Measurements from ENCODE around the gene NFIX.

The NFIX gene

DNA sequence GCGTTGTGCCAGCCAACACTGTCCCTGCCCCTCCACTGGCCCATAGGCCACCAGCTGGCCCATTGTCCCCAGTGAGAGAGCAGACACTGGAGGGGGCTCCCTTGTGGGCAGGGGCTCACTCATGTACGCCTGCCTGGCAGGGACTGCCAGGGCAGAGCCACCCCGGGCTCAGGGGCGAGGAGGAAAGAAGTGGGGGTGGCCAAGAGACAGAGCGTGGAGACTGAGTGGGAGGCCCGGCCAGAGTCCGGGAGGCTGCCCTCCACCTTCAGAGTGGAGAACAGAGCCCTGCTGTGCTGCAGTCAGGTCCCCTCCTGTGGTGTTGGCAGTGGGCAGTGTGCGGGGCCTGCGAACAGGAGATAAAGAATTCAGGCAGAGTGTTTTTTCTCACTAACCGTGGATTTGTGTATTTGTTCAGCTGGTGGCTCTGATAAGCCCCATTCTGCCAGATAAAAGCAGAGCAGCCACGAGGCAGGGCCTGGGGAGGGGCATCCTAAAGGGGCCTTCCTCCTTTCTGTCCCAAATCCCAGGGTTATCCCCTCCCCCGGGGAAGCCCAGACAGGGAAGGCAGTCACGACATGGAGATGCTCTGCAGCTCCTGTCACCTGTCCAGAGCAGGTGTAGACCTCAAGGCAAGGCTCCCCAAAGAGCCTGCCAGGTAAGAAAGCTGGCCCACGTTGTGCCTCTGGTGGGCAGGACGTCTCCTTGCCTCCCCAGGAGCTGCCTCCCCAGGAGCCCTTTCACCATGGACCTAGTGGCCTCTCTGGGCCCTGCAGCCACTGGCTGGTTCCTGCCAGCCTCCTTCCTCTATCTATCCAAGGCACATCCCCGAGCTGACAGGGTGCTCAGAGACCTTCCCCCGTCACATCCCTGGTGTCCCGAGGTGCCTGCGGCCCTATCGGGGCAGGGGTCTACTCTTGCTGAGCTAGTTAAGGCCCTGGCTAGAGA is 74.4 kb downstream of the NFIX start:
- Mint-ChIP-seq H3K36me3 (no peaks in the 10 kb centered on the region), H3K9me3 (no peaks in the 10 kb centered on the region), H3K4me1 (no peaks in the 10 kb centered on the region), H3K4me3 (no peak overlapping the region), H3K27ac (no peak overlapping the region)
- no peak for ATAC-seq
- no peak for DNase-seq (ENCODE audit: low spot score in 2 of 2)

DNA sequence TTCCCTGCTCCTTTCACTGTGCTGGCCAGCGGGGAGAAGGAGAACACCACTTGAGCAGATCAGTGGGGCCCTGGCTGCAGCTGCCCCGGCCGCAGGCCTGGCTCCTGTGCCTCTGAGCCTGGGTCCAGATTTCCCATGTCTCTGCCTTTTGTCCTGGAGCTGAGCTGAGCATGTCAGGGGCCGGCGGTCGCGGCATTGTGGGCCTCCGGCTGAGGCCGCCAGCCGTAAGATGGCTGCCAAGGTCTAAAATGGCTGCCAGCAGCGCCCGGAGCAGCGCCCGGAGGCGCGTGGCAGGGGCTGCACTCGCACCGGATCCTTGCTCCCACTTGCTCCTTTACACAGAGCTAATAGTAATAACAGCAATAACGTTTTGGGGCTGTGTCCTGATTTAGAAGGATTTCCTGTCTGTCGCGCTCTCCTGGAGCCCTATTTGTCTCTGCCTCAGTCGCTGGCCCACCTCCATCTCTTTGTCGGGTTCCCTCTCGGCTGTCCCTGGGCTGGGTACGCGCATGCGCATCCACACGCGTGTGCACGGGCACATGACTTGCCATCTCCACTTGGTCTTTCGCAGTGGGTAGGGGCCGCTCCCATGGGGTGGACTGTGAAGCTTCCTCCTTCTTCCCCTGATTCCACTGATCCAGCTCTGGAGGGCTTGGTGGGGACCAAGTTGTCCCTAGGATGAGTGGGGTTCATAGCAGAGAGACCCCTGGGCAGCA is 75.3 kb downstream of the NFIX start:
- ATAC-seq (no peak), DNase-seq (ENCODE audit: low spot score in 2 of 2) (no peak)
- no peaks in the 10 kb centered on the region for H3K4me1 Mint-ChIP-seq
- H3K36me3 Mint-ChIP-seq: no peaks in the 10 kb centered on the region
- no peak overlapping the region for H3K4me3 Mint-ChIP-seq
- H3K27ac Mint-ChIP-seq: no peak overlapping the region
- H3K9me3 Mint-ChIP-seq: no peaks in the 10 kb centered on the region

DNA sequence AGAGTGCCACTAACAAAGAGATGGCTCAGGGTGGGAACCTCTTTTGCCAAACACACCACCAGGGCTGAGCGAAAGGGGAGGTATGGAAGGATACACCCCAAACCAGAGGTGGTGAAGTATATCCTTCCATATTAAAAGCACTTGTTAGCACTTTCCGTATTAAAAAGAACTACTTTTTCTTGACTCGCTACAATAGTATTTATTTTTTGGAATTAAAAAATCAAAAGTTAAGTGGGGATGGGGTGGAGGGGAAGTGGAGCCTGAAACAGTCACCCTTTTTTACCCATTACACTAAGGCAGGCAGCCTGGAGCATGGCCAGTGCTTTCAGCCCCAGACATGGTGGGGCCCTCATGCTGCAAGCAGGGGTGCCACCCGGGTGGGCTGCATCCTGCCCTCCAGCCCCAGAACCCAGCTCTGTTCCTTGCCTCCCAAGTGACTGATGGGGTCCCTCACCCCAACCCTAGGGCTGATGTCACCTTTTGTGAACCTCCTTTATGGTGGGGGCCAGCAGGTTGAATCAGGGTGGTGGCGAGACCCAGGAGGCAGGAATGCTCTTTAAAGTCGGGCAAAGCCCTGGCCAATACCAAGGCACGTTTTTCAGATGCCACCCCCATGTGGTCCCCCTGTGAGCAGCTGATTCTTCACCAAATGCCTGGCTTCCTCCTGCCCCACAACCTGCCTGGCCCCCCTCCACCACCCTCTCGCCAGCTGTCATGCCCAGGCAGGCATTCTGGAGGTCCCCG is 76.3 kb downstream of the NFIX start:
- no peaks in the 10 kb centered on the region for H3K36me3 Mint-ChIP-seq
- no peaks in the 10 kb centered on the region for H3K9me3 Mint-ChIP-seq
- ATAC-seq (no peak), DNase-seq (ENCODE audit: low spot score in 2 of 2) (no peak)
- H3K4me1 Mint-ChIP-seq: no peaks in the 10 kb centered on the region
- H3K27ac Mint-ChIP-seq: no peak overlapping the region
- H3K4me3 Mint-ChIP-seq: no peak overlapping the region

DNA sequence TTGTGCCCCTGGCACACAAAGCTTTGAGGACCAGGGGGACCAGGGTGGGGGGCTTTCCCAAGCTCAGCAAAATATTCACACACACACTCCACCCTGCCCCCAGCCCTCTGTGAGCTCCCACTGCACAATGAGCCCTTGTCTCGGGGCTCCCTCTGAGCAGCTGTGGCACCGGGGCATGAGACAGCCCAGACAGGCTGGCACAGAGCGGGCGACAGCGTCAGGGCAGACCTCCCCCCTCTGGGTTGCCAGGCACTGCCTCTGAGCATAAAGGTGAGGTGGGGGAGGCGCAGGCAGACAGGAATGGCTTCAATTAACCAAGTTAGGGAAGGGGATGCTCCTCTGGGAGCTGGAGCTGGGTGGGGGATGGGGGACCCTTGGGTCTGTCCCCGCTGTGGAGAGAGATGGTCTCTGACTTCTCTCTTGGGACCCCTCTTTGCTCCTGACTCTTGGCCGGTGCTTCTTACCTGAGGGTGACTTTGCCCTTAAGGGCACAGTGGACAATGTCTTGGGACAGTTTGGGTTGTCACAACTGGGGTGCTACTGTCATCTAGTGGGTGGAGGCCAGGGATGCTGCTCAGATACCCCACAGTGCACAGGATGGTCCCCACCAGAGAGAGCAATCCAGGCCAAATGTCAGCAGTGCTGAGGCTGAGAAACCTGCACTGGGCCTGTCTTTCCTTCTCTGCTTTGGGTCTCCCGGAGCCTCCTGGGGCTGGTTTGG is 77.1 kb downstream of the NFIX start:
- no peak overlapping the region for H3K27ac Mint-ChIP-seq
- H3K4me1 Mint-ChIP-seq: no peaks in the 10 kb centered on the region
- H3K4me3 Mint-ChIP-seq: no peak overlapping the region
- H3K36me3 Mint-ChIP-seq: no peaks in the 10 kb centered on the region
- DNase-seq (ENCODE audit: low spot score in 2 of 2) (no peak), ATAC-seq (no peak)
- H3K9me3 Mint-ChIP-seq: no peaks in the 10 kb centered on the region

DNA sequence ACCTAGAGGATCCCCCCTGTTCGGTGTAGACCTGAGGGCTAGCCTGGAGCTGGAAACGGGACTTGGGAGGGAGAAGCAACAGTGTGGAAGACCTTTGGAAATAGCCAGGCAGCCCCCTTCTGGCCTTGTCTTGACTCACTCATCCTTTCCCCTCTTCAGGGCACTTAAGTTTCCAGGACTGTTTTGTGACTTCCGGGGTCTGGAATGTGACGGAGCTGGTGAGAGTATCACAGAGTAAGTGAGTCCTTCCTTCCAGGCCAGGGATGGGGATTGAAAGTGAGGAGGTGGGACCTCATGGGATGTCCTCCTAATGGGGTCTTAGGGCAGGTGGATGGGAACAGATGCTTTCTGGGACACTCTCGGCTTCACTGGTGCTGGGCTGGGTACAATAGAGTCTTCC is 78.0 kb downstream of the NFIX start:
- H3K4me1 Mint-ChIP-seq: no peaks in the 10 kb centered on the region
- H3K27ac Mint-ChIP-seq: no peak overlapping the region
- DNase-seq (ENCODE audit: low spot score in 2 of 2) (no peak), ATAC-seq (no peak)
- H3K9me3 Mint-ChIP-seq: no peaks in the 10 kb centered on the region
- H3K36me3 Mint-ChIP-seq: no peaks in the 10 kb centered on the region
- no peak overlapping the region for H3K4me3 Mint-ChIP-seq

DNA sequence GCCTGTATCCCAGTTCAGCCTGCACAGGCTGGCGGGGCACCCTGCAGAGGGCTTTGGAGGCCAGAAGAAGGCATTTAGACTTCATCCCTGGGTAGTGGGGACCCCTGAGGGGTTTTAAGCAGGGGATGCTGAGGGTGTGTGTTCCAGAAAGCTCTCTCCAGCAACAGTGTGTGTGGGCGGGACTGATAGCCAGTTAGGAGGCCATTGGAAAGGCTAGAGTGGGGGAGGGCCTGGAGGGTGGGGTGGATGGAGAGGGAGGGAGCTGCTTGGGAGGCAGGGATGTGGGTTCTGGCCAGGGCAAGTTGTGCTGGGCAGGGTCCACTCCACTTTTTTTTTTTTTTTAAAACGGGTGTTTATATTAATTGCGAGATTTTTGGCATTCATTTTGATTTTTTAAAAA is 79.1 kb downstream of the NFIX start:
- Mint-ChIP-seq H3K4me3 (no peak overlapping the region), H3K9me3 (no peaks in the 10 kb centered on the region), H3K27ac (no peak overlapping the region), H3K4me1 (no peaks in the 10 kb centered on the region), H3K36me3 (no peaks in the 10 kb centered on the region)
- DNase-seq (ENCODE audit: low spot score in 2 of 2): no peak
- no peak for ATAC-seq

DNA sequence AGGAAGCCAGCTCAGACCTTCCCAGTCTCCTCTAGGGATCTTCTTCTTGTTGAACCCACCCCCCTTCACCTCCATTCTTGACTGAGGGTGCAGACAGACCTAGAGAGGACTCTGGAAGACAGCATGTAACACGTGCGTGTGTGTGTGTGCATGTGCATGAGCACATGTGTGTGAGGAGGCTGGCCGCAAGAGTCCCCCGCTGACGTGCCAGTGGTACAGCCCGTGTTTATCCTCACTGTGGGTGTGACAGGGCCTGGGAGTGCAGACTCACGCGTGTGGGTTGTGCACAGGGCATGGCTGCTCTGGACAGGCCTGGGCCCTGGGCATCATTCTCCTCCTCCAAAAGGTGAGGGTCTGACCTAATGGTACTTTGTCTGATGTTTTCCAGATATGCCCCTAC is 81.0 kb downstream of the NFIX start:
- Mint-ChIP-seq H3K36me3 (no peaks in the 10 kb centered on the region), H3K4me1 (no peaks in the 10 kb centered on the region), H3K27ac (no peak overlapping the region), H3K4me3 (no peak overlapping the region), H3K9me3 (no peaks in the 10 kb centered on the region)
- ATAC-seq (no peak), DNase-seq (ENCODE audit: low spot score in 2 of 2) (no peak)

DNA sequence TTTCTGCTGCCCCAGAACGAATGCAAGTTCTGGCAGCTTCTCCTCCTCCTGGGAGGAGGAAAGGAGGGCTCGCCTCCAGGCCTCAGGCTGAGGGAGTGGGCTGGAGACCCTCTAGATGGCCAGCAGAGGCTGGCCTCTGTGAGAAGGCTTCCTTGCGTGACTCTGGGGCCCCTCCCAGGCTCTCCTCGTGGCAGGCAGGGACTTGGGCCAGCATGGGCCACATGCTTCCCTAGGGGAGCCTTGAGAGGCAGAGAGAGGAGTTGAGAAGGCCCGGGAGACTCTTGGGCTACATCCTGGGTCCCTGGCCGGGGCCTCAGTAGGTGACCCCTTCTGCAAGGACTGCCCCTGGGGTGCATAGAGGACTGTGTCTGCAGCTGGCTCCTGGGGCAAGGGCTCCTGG is 81.5 kb downstream of the NFIX start:
- DNase-seq (ENCODE audit: low spot score in 2 of 2): no peak
- no peak for ATAC-seq
- Mint-ChIP-seq H3K36me3 (no peaks in the 10 kb centered on the region), H3K27ac (no peak overlapping the region), H3K4me1 (no peaks in the 10 kb centered on the region), H3K9me3 (no peaks in the 10 kb centered on the region), H3K4me3 (no peak overlapping the region)

DNA sequence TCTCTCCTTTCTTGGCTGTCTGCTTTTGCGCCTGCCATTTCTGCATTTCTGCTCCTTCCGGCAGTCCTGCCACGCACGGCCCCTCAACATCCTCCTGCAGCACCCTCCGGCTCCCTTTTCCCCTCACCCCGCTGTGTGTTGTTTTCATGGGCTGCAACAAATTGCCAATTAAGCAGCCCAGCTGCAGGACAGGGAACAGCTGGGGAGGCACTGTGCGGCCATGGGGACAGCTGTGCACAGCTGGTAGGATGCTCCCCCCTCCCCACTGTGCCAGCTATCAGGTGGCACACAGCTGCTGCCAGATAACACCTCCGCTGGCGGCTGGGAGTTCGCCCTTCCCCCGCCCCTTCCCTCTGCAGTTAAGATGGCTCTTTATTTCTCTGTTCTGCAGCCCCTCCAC is 82.0 kb downstream of the NFIX start:
- no peaks in the 10 kb centered on the region for H3K36me3 Mint-ChIP-seq
- no peaks in the 10 kb centered on the region for H3K9me3 Mint-ChIP-seq
- DNase-seq (ENCODE audit: low spot score in 2 of 2) (no peak), ATAC-seq (no peak)
- no peaks in the 10 kb centered on the region for H3K4me1 Mint-ChIP-seq
- H3K4me3 Mint-ChIP-seq: no peak overlapping the region
- H3K27ac Mint-ChIP-seq: no peak overlapping the region

DNA sequence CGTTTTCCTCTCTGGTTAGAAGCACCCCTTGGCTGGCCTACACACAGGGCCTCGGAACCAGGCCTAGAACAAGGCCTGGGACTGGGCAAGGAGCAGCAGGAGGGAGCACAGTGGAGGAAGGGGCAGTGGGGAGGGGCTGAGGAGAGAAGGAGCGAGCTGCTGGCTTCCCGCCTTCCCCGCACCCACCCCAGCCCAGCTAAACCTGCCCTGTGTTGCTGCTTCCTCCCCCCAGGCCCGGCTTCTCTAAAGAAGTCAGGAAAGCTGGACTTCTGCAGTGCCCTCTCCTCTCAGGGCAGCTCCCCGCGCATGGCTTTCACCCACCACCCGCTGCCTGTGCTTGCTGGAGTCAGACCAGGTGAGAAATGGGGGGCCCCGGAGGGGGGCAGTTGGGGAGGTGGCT is 83.1 kb downstream of the NFIX start:
- no peak overlapping the region for H3K4me3 Mint-ChIP-seq
- ATAC-seq: no peak
- no peak overlapping the region for H3K27ac Mint-ChIP-seq
- no peaks in the 10 kb centered on the region for H3K36me3 Mint-ChIP-seq
- no peak for DNase-seq (ENCODE audit: low spot score in 2 of 2)
- H3K4me1 Mint-ChIP-seq: no peaks in the 10 kb centered on the region
- H3K9me3 Mint-ChIP-seq: no peaks in the 10 kb centered on the region

DNA sequence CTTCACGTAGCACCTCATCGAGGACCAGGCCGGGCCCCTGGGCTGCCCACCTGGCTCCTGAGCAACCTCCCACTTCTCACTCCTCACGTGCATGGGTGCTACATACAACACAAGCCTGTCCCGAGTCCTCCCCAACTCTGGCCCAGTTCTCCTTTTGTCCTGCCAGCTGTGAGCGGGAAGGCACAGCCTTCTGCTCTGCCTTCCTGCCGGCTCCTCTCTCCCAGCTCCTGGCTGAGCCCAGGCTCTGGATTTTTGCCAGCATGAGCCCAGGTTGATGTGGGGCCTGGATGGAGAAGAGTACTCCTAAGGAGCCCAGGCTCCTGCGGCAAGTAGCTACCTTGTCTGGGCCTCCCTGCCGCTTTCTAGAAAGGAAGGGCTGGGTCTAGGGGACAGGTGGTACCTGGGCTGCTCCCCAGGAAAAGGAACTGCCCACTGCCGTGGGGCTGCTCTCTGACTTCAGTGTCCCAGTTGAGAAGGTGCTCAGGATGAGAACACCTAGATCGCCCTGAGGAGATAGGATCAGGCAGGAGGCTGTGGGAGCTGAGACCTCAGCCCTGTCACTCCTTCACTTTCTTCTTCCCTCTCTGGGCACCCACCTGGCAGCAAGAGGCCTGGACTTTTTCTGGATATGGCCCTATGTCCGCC is 83.7 kb downstream of the NFIX start:
- no peaks in the 10 kb centered on the region for H3K36me3 Mint-ChIP-seq
- H3K4me3 Mint-ChIP-seq: no peak overlapping the region
- H3K4me1 Mint-ChIP-seq: no peaks in the 10 kb centered on the region
- DNase-seq (ENCODE audit: low spot score in 2 of 2): no peak
- H3K27ac Mint-ChIP-seq: peak overlapping the region; percentile 64
- no peak for ATAC-seq
- no peaks in the 10 kb centered on the region for H3K9me3 Mint-ChIP-seq

DNA sequence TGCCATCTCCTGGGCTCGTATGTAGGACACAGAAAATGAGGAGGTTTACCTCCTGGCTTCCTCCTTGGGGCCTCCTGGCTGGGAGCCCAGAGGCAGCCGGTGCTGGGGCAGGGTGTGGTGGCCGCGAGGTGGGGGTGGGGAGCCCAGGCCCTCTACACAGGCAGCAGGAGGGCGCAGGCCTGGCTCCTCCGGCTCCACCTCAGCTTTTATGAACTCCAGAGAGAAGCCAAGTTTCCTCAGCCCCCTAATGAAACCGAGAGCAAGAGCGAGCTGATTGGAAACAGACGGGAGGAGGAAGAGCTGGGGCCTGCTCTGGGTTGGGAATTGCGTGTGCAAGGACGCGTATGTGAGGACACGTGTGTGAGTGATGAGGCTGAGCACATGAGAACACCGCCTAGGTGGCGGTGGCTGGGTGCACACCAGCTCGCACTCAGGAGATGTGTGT is 84.3 kb downstream of the NFIX start:
- Mint-ChIP-seq H3K27ac (no peak overlapping the region), H3K9me3 (no peaks in the 10 kb centered on the region), H3K4me3 (no peak overlapping the region), H3K4me1 (no peaks in the 10 kb centered on the region), H3K36me3 (no peaks in the 10 kb centered on the region)
- ATAC-seq (no peak), DNase-seq (ENCODE audit: low spot score in 2 of 2) (no peak)

DNA sequence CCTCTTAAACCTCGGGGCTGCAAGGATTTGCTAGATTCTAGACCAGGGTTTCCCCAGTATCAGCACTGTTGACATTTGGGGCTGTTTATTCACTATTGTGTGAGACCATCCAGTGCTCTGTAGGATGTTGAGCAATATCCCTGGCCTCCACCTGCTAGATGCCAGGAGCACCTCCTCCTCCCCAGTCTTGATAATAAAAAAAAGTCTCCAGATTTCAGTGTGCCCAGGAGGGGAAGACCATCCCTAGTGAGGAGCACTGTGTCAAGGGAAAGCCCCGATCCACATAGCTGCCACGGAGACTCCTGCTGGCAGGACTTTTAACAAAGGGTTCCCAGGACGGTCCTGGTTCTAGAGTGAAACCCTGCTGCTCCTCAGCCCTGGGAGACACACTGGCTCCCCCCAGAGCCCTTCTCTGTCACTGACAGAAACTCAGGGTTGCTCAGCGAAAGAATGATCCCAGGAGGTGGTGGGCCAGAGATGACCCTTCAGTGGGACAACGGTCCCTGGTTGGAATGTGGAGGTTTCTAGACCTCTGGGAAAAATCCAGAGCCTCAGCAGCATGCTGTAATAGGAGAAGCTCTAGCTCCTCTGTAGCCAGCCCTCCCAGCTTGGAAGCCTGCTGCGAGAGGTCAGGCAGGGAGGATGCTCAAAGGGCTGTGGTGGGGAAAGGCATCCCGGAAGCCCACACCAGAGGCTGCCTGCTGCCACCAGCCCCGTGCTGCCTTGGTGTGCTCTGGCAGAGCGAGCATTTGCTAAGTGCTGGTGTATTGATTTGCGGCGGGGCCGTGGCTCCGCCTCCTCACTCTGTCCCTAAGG is 87.1 kb downstream of the NFIX start:
- Mint-ChIP-seq H3K36me3 (no peaks in the 10 kb centered on the region), H3K4me3 (no peak overlapping the region), H3K27ac (peak overlapping the region; percentile 65), H3K9me3 (no peaks in the 10 kb centered on the region), H3K4me1 (no peaks in the 10 kb centered on the region)
- DNase-seq (ENCODE audit: low spot score in 2 of 2) (no peak), ATAC-seq (no peak)

DNA sequence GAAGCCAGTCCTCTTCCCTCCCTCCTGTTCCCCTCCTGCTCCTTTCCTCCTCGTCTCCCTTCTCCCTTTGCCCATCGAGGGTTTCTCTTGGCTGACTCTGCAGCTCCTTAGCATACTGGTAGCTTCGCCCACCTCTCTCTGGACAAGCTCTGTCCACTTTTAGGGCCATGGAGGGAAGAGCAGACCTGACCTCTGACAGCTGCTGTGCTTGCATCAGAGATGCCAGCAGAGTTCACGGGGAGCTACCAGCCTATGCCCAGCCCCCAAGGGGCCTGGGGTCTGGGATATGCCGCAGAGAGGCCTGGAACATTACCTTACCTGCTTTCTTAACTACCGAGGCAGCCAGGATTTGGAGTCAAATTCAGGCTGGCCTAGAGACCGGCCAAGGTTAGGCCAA is 87.7 kb downstream of the NFIX start:
- no peaks in the 10 kb centered on the region for H3K4me1 Mint-ChIP-seq
- H3K36me3 Mint-ChIP-seq: no peaks in the 10 kb centered on the region
- H3K27ac Mint-ChIP-seq: peak overlapping the region; percentile 65
- DNase-seq (ENCODE audit: low spot score in 2 of 2): no peak
- no peak overlapping the region for H3K4me3 Mint-ChIP-seq
- ATAC-seq: no peak
- no peaks in the 10 kb centered on the region for H3K9me3 Mint-ChIP-seq

All from stimulated activated effector memory CD8-positive, alpha-beta T cell treated with anti-CD3 and anti-CD28 coated beads, Interleukin-12 subunit alpha, Interleukin-12 subunit beta, amount 100 ng/mL, for 72 hours (primary cell).